HEK293 (cell line): Measurements from ENCODE around the gene DCC.

Experiments
- CTCF ChIA-PET: fragments of 350-600 bp; formaldehyde crosslinking; extraction: SDS; loops from one replicate; lab custom pipeline; 2021; ENCODE audit warnings: antibody characterized with exemption; lab: Yijun Ruan, JAX
- POLR2A ChIA-PET: fragments of 300-600 bp; formaldehyde crosslinking; extraction: SDS; loops from one replicate; lab custom pipeline; 2020; ENCODE audit warnings: antibody characterized with exemption, inconsistent platforms; lab: Yijun Ruan, JAX
- H3K27ac ChIP-seq: fragments of 200-500 bp; sonication (Bioruptor generic); 2 replicates; pipeline ENCODE4 v1.5.1; 2014; ENCODE audit warnings: low read depth, low read length, control low read depth, inconsistent platforms; ENCODE audit errors: extremely low read depth
- H3K36me3 ChIP-seq, 2 experiments: fragments of 200-500 bp in 1 of 2; sonication (Bioruptor generic) in 1 of 2; 1 replicate in 1 of 2; 2 replicates in 1 of 2; pipeline ENCODE4 v1.5.1; 2014 to 2017; ENCODE audit warnings: inconsistent platforms in 2 of 2, low read length in 2 of 2; ENCODE audit not compliant: control insufficient read depth in 2 of 2, insufficient read depth in 1 of 2
- H3K4me1 ChIP-seq: fragments of 200-500 bp; sonication (Bioruptor generic); 2 replicates; pipeline ENCODE4 v1.5.1; 2014; ENCODE audit warnings: mild to moderate bottlenecking, low read length, inconsistent platforms; ENCODE audit not compliant: control insufficient read depth, insufficient read depth
- H3K4me3 ChIP-seq: 2 replicates; pipeline ENCODE4 v1.5.1; 2011; ENCODE audit warnings: low read depth, mild to moderate bottlenecking, control low read depth, low read length, moderate library complexity
- H3K9me3 ChIP-seq: fragments of 200-500 bp; sonication (Bioruptor generic); 2 replicates; pipeline ENCODE4 v1.5.1; 2014; ENCODE audit warnings: low read depth, low read length, inconsistent platforms; ENCODE audit not compliant: control insufficient read depth, insufficient read depth
- BCL11A ChIP-seq: fragments of 450-650 bp; formaldehyde crosslinking; IDR thresholded peaks from 2 replicates; pipeline ENCODE4 v1.5.1; 2016; ENCODE audit warnings: low read depth, missing biosample characterization, missing genetic modification characterization
- OVOL3 ChIP-seq: fragments of 450-650 bp; formaldehyde crosslinking; IDR thresholded peaks from 2 replicates; pipeline ENCODE4 v1.5.1; 2016; ENCODE audit warnings: missing biosample characterization, missing genetic modification characterization
- PRDM1 ChIP-seq: fragments of 450-650 bp; formaldehyde crosslinking; IDR thresholded peaks from 2 replicates; pipeline ENCODE4; 2016; ENCODE audit warnings: missing biosample characterization, missing genetic modification characterization
- WT1 ChIP-seq: fragments of 450-650 bp; formaldehyde crosslinking; IDR thresholded peaks from 2 replicates; pipeline ENCODE4 v1.5.1; 2016; ENCODE audit warnings: missing biosample characterization, missing genetic modification characterization
- YY1 ChIP-seq: fragments of 450-650 bp; formaldehyde crosslinking; IDR thresholded peaks from 2 replicates; pipeline ENCODE4 v1.5.1; 2018; ENCODE audit warnings: missing biosample characterization, missing genetic modification characterization
- ZFHX2 ChIP-seq: fragments of 450-650 bp; formaldehyde crosslinking; conservative IDR thresholded peaks from 2 replicates; pipeline ENCODE4 v1.5.1; 2016; ENCODE audit warnings: missing biosample characterization, missing genetic modification characterization
- ZFP3 ChIP-seq: fragments of 450-650 bp; formaldehyde crosslinking; IDR thresholded peaks from 2 replicates; pipeline ENCODE4 v1.5.1; 2016; ENCODE audit warnings: low read depth, missing biosample characterization, missing genetic modification characterization
- ZFP41 ChIP-seq: fragments of 450-650 bp; formaldehyde crosslinking; IDR thresholded peaks from 2 replicates; pipeline ENCODE4 v1.5.1; 2016; ENCODE audit warnings: missing biosample characterization, missing genetic modification characterization, borderline replicate concordance
- ZNF121 ChIP-seq: fragments of 450-650 bp; formaldehyde crosslinking; IDR thresholded peaks from 2 replicates; pipeline ENCODE4 v1.5.1; 2016; ENCODE audit warnings: missing biosample characterization, missing genetic modification characterization
- ZNF133 ChIP-seq: fragments of 450-650 bp; formaldehyde crosslinking; IDR thresholded peaks from 2 replicates; pipeline ENCODE4 v1.5.1; 2016; ENCODE audit warnings: missing biosample characterization, missing genetic modification characterization
- ZNF146 ChIP-seq: fragments of 450-650 bp; formaldehyde crosslinking; IDR thresholded peaks from 2 replicates; pipeline ENCODE4 v1.5.1; 2016; ENCODE audit warnings: missing biosample characterization, missing genetic modification characterization
- ZNF202 ChIP-seq: fragments of 450-650 bp; formaldehyde crosslinking; IDR thresholded peaks from 2 replicates; pipeline ENCODE4 v1.5.1; 2016; ENCODE audit warnings: missing biosample characterization, missing genetic modification characterization, borderline replicate concordance
- ZNF561 ChIP-seq: fragments of 450-650 bp; IDR thresholded peaks from 2 replicates; pipeline ENCODE4 v1.5.1; 2018; ENCODE audit warnings: missing biosample characterization, missing genetic modification characterization, borderline replicate concordance
- ZNF571 ChIP-seq: fragments of 450-650 bp; formaldehyde crosslinking; IDR thresholded peaks from 2 replicates; pipeline ENCODE4 v1.5.0; 2017; ENCODE audit warnings: missing biosample characterization, missing genetic modification characterization
- ZNF621 ChIP-seq: fragments of 450-650 bp; formaldehyde crosslinking; IDR thresholded peaks from 2 replicates; pipeline ENCODE4 v1.5.1; 2017; ENCODE audit warnings: missing biosample characterization, missing genetic modification characterization
- ZNF707 ChIP-seq: fragments of 450-650 bp; formaldehyde crosslinking; IDR thresholded peaks from 2 replicates; pipeline ENCODE4 v1.5.1; 2016; ENCODE audit warnings: missing biosample characterization, missing genetic modification characterization
- ZNF776 ChIP-seq: fragments of 450-650 bp; formaldehyde crosslinking; IDR thresholded peaks from 2 replicates; pipeline ENCODE4 v1.5.0; 2017; ENCODE audit warnings: missing biosample characterization, missing genetic modification characterization, borderline replicate concordance
- ZNF777 ChIP-seq: fragments of 450-650 bp; formaldehyde crosslinking; IDR thresholded peaks from 2 replicates; pipeline ENCODE4 v1.5.1; 2017; ENCODE audit warnings: missing biosample characterization, missing genetic modification characterization, borderline replicate concordance
- ZNF837 ChIP-seq: fragments of 450-650 bp; formaldehyde crosslinking; IDR thresholded peaks from 2 replicates; pipeline ENCODE4 v1.5.1; 2016; ENCODE audit warnings: missing biosample characterization, missing genetic modification characterization
- TF ChIP-seq, protein P1 (sequence below): fragments of 450-650 bp; formaldehyde crosslinking; optimal IDR thresholded peaks from 2 replicates; pipeline ENCODE3; 2016; ENCODE audit warnings: missing biosample characterization, mild to moderate bottlenecking, missing genetic modification characterization
- TF ChIP-seq, protein P2 (sequence below): fragments of 450-650 bp; formaldehyde crosslinking; conservative IDR thresholded peaks from 2 replicates; pipeline ENCODE4 v1.5.1; 2016; ENCODE audit warnings: low read depth, missing biosample characterization, missing genetic modification characterization
- TF ChIP-seq, protein P3 (sequence below): fragments of 450-650 bp; formaldehyde crosslinking; IDR thresholded peaks from 2 replicates; pipeline ENCODE4 v1.5.1; 2016; ENCODE audit warnings: missing biosample characterization, missing genetic modification characterization
- TF ChIP-seq, protein P4 (sequence below): fragments of 450-650 bp; formaldehyde crosslinking; IDR thresholded peaks from 2 replicates; pipeline ENCODE4 v1.5.1; 2016; ENCODE audit warnings: missing biosample characterization, missing genetic modification characterization

The DCC gene

DNA sequence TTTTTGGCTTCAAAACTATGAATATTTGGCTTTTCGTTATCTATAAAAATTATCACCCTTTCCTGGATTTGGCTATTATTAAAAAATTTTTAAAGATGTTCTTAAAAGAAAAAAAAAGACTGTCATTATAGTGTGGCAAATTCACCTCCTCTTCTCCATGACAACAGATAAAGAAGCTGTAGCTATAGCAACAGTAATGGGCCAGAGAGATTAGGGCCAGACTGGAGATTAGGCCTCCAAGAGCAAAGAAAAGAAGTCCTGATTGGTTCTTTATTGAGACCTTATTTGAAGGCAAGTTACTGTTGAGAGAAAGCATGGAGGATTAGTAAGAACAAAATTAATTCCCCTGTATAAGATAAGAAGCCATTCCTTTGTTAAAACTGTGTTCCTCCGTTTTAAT, 812.5 kb downstream of the DCC start:
- CTCF ChIA-PET: interaction anchor here (0.6 to 1.4 kb wide), 8 partner anchors 10 to 1531 kb away, joined by 3 to 7 read pairs (median 4); no protein-coding TSS in a partner anchor
- POLR2A ChIA-PET: no interaction called here

DNA sequence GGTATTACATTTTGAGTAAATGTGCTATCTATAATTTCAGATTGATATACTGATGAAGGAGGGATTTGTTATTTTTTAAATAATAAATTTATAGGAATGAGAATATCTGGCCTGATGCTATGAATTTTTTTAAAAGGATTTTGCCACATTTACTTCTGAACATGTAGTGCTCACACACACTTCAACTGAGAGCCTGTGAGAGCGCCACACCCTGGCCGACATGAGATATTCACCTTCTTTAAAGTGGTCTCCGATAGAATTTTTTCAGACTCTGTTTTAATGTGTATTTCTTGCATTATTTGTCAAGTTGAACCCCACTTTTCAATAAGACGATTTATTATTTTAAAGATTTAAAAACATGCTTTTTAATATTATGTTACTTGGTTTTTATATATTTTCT, 813.3 kb downstream of the DCC start:
- H3K27ac ChIP-seq: no peak overlapping the region
- POLR2A ChIA-PET: no interaction called here
- TF ChIP-seq ZNF776 (tag by site-specific recombination) (no peak), ZNF621 (no peak), OVOL3 (no peak), ZNF146 (tag by site-specific recombination) (no peak), ZNF202 (tag by site-specific recombination) (no peak)
- CTCF ChIA-PET: interaction anchor here (0.8 to 1.6 kb wide), 6 partner anchors 8 to 1532 kb away, joined by 3 to 5 read pairs (median 4); no protein-coding TSS in a partner anchor
- no peak overlapping the region for H3K4me3 ChIP-seq
- H3K9me3 ChIP-seq: no peaks in the 10 kb centered on the region
- H3K36me3 ChIP-seq: no peaks in the 10 kb centered on the region
- no peaks in the 10 kb centered on the region for H3K4me1 ChIP-seq

More for the DNA sequence above, 812.5 kb downstream of the DCC start:
- Histone ChIP-seq H3K9me3 (no peaks in the 10 kb centered on the region), H3K27ac (no peak overlapping the region), H3K4me3 (no peak overlapping the region), H3K4me1 (no peaks in the 10 kb centered on the region), H3K36me3 (no peaks in the 10 kb centered on the region)
- no peak for TF ChIP-seq WT1 (tag by site-specific recombination)
- no peak for TF ChIP-seq ZNF202 (tag by site-specific recombination)
- TF ChIP-seq, protein P1, sequence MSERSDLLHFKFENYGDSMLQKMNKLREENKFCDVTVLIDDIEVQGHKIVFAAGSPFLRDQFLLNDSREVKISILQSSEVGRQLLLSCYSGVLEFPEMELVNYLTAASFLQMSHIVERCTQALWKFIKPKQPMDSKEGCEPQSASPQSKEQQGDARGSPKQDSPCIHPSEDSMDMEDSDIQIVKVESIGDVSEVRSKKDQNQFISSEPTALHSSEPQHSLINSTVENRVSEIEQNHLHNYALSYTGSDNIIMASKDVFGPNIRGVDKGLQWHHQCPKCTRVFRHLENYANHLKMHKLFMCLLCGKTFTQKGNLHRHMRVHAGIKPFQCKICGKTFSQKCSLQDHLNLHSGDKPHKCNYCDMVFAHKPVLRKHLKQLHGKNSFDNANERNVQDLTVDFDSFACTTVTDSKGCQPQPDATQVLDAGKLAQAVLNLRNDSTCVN (tag by site-specific recombination): no peak
- TF ChIP-seq, protein P2, sequence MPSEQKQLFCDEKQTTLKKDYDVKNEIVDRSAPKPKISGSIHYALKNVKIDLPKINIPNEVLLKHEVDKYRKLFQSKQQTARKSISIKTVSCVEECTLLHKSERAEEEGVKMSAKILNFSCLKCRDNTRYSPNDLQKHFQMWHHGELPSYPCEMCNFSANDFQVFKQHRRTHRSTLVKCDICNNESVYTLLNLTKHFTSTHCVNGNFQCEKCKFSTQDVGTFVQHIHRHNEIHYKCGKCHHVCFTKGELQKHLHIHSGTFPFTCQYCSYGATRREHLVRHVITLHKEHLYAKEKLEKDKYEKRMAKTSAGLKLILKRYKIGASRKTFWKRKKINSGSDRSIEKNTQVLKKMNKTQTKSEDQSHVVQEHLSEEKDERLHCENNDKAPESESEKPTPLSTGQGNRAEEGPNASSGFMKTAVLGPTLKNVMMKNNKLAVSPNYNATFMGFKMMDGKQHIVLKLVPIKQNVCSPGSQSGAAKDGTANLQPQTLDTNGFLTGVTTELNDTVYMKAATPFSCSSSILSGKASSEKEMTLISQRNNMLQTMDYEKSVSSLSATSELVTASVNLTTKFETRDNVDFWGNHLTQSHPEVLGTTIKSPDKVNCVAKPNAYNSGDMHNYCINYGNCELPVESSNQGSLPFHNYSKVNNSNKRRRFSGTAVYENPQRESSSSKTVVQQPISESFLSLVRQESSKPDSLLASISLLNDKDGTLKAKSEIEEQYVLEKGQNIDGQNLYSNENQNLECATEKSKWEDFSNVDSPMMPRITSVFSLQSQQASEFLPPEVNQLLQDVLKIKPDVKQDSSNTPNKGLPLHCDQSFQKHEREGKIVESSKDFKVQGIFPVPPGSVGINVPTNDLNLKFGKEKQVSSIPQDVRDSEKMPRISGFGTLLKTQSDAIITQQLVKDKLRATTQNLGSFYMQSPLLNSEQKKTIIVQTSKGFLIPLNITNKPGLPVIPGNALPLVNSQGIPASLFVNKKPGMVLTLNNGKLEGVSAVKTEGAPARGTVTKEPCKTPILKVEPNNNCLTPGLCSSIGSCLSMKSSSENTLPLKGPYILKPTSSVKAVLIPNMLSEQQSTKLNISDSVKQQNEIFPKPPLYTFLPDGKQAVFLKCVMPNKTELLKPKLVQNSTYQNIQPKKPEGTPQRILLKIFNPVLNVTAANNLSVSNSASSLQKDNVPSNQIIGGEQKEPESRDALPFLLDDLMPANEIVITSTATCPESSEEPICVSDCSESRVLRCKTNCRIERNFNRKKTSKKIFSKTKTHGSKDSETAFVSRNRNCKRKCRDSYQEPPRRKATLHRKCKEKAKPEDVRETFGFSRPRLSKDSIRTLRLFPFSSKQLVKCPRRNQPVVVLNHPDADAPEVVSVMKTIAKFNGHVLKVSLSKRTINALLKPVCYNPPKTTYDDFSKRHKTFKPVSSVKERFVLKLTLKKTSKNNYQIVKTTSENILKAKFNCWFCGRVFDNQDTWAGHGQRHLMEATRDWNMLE: no peak
- TF ChIP-seq ZNF621: no peak
- TF ChIP-seq YY1 (tag by site-specific recombination): no peak
- no peak for TF ChIP-seq ZNF561 (tag by site-specific recombination)
- TF ChIP-seq ZNF707 (tag by site-specific recombination): no peak
- TF ChIP-seq ZFP41 (tag by site-specific recombination): no peak
- TF ChIP-seq, protein P3, sequence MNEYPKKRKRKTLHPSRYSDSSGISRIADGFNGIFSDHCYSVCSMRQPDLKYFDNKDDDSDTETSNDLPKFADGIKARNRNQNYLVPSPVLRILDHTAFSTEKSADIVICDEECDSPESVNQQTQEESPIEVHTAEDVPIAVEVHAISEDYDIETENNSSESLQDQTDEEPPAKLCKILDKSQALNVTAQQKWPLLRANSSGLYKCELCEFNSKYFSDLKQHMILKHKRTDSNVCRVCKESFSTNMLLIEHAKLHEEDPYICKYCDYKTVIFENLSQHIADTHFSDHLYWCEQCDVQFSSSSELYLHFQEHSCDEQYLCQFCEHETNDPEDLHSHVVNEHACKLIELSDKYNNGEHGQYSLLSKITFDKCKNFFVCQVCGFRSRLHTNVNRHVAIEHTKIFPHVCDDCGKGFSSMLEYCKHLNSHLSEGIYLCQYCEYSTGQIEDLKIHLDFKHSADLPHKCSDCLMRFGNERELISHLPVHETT: no peak
- TF ChIP-seq ZFP3 (tag by site-specific recombination): no peak
- TF ChIP-seq PRDM1 (tag by site-specific recombination): no peak
- no peak for TF ChIP-seq BCL11A (tag by site-specific recombination)
- no peak for TF ChIP-seq ZFHX2 (tag by site-specific recombination)
- no peak for TF ChIP-seq ZNF571 (tag by site-specific recombination)
- no peak for TF ChIP-seq ZNF121
- no peak for TF ChIP-seq ZNF777 (tag by site-specific recombination)
- TF ChIP-seq, protein P4, sequence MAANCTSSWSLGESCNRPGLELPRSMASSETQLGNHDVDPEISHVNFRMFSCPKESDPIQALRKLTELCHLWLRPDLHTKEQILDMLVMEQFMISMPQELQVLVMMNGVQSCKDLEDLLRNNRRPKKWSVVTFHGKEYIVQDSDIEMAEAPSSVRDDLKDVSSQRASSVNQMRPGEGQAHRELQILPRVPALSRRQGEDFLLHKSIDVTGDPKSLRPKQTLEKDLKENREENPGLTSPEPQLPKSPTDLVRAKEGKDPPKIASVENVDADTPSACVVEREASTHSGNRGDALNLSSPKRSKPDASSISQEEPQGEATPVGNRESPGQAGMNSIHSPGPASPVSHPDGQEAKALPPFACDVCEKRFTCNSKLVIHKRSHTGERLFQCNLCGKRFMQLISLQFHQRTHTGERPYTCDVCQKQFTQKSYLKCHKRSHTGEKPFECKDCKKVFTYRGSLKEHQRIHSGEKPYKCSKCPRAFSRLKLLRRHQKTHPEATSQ: no peak
- no peak for TF ChIP-seq ZNF133
- TF ChIP-seq ZNF837 (tag by site-specific recombination): no peak
